Neural cell (in vitro differentiated cells): Measurements from ENCODE around the gene MRGPRE. TPM values are rescaled to one million over a fixed set of nuclear protein-coding genes. Genes with fewer than 3 reads are reported as not detected.

Source experiments
- H2AFZ ChIP-seq: fragments of 200-600, 300-800 bp; sonication (generic), shearing (Covaris generic); 2 replicates; pipeline ENCODE4 v1.6.0; 2014; ENCODE audit warnings: low read depth, mild to moderate bottlenecking, antibody characterized with exemption, low read length, moderate library complexity
- H3F3A ChIP-seq: fragments of 200-600 bp; shearing (Covaris generic); 2 replicates; pipeline ENCODE4 v1.6.1; 2016; ENCODE audit warnings: mild to moderate bottlenecking, moderate library complexity, mixed read lengths, antibody characterized with exemption, low read length; ENCODE audit not compliant: insufficient read depth, poor library complexity, severe bottlenecking
- H3K27ac ChIP-seq: fragments of 200-600, 300-800 bp; sonication (generic), shearing (Covaris generic); 2 replicates; pipeline ENCODE4 v1.5.1; 2014; ENCODE audit warnings: mild to moderate bottlenecking, low read length, moderate library complexity
- H3K27me3 ChIP-seq: fragments of 300-800, 200-600 bp; sonication (generic), shearing (Covaris generic); 2 replicates; pipeline ENCODE4 v1.6.0; 2014; ENCODE audit warnings: mild to moderate bottlenecking, low read depth, low read length, moderate library complexity; ENCODE audit not compliant: insufficient read depth
- H3K36me3 ChIP-seq: fragments of 300-800, 200-600 bp; sonication (generic), shearing (Covaris generic); 2 replicates; pipeline ENCODE4 v1.5.1; 2014; ENCODE audit warnings: mild to moderate bottlenecking, antibody characterized with exemption, low read length, moderate library complexity; ENCODE audit not compliant: insufficient read depth
- H3K4me2 ChIP-seq: fragments of 300-800, 200-600 bp; sonication (generic), shearing (Covaris generic); 2 replicates; pipeline ENCODE4 v1.6.0; 2014; ENCODE audit warnings: mild to moderate bottlenecking, low read length
- H3K4me3 ChIP-seq: fragments of 300-800, 200-600 bp; sonication (generic), shearing (Covaris generic); 2 replicates; pipeline ENCODE4 v1.5.1; 2014; ENCODE audit warnings: mild to moderate bottlenecking, low read length, moderate library complexity
- H3K79me2 ChIP-seq: fragments of 200-600 bp; shearing (Covaris generic); replicated peaks from 2 replicates; pipeline ENCODE4 v1.6.0; 2014; ENCODE audit warnings: mild to moderate bottlenecking, low read length, moderate library complexity; ENCODE audit not compliant: insufficient read depth
- H3K9ac ChIP-seq: fragments of 300-800, 200-600 bp; sonication (generic), shearing (Covaris generic); 2 replicates; pipeline ENCODE4 v1.6.1; 2016; ENCODE audit warnings: mild to moderate bottlenecking, low read length, mixed read lengths
- H3K9me2 ChIP-seq: fragments of 200-600 bp; shearing (Covaris generic); 2 replicates; pipeline ENCODE4 v1.6.1; 2016; ENCODE audit warnings: mild to moderate bottlenecking, low read length, mixed read lengths; ENCODE audit not compliant: insufficient read depth
- H3K9me3 ChIP-seq: fragments of 200-600, 300-800 bp; sonication (generic), shearing (Covaris generic); 2 replicates; pipeline ENCODE4 v1.6.1; 2016; ENCODE audit warnings: mild to moderate bottlenecking, mixed run types, low read length, moderate library complexity, mixed read lengths
- H4K20me1 ChIP-seq: fragments of 200-600 bp; shearing (Covaris generic); 2 replicates; pipeline ENCODE4 v1.6.1; 2016; ENCODE audit warnings: mild to moderate bottlenecking, mixed run types; ENCODE audit not compliant: insufficient read depth
- CTCF ChIP-seq: fragments of 450-650 bp; IDR thresholded peaks from 2 replicates; pipeline ENCODE4 v1.5.1; 2014; ENCODE audit warnings: antibody characterized with exemption, mild to moderate bottlenecking, moderate library complexity; ENCODE audit not compliant: poor library complexity, severe bottlenecking
- EP300 ChIP-seq: fragments of 450-650 bp; conservative IDR thresholded peaks from 2 replicates; pipeline ENCODE4 v1.6.1; 2014; ENCODE audit warnings: antibody characterized with exemption, mild to moderate bottlenecking, moderate library complexity; ENCODE audit not compliant: poor library complexity, severe bottlenecking
- EZH2 ChIP-seq: fragments of 200-600, 300-800 bp; shearing (Covaris generic), sonication (generic); IDR thresholded peaks from 2 replicates; pipeline ENCODE4 v1.6.1; 2014; ENCODE audit warnings: antibody characterized with exemption, low read length, borderline replicate concordance, mild to moderate bottlenecking; ENCODE audit not compliant: insufficient read depth, poor library complexity, severe bottlenecking
- MXI1 ChIP-seq: fragments of 450-650 bp; conservative IDR thresholded peaks from 2 replicates; pipeline ENCODE4 v1.6.1; 2014; ENCODE audit warnings: antibody characterized with exemption, mild to moderate bottlenecking; ENCODE audit not compliant: poor library complexity, severe bottlenecking
- POLR2AphosphoS5 ChIP-seq: IDR thresholded peaks from 2 replicates; pipeline ENCODE4 v1.6.1; 2012
- RAD21 ChIP-seq: fragments of 450-650 bp; conservative IDR thresholded peaks from 2 replicates; pipeline ENCODE4 v1.6.1; 2014; ENCODE audit warnings: antibody characterized with exemption, mild to moderate bottlenecking, moderate library complexity
- SMC3 ChIP-seq: fragments of 450-650 bp; conservative IDR thresholded peaks from 2 replicates; pipeline ENCODE4 v1.6.1; 2014; ENCODE audit warnings: antibody characterized with exemption, mild to moderate bottlenecking, moderate library complexity; ENCODE audit not compliant: poor library complexity
- TAF1 ChIP-seq: IDR thresholded peaks from 2 replicates; pipeline ENCODE4 v1.6.1; 2012; ENCODE audit warnings: low read depth
- polyA plus RNA-seq: library from polyadenylated mRNA; depleted of rRNA; stranded (reverse); fragments of >200 nt; gene quantifications from 2 replicates; pipeline ENCODE4 v1.2.3, GENCODE V29; 2014
- TF ChIP-seq, protein P1 (sequence below): IDR thresholded peaks from 2 replicates; pipeline ENCODE4 v1.6.1; 2012; ENCODE audit warnings: borderline replicate concordance

The MRGPRE gene
- polyA plus RNA-seq, 1 donor from 2014 or later, result 0.28 TPM

- no peak for TF ChIP-seq TAF1
- Histone ChIP-seq H3K79me2 (no peaks in the 10 kb centered on the region), H3F3A (no peaks in the 10 kb centered on the region), H3K4me2 (no peak overlapping the region), H3K9me2 (no peaks in the 10 kb centered on the region), H3K4me3 (no peak overlapping the region), H3K27ac (no peak overlapping the region), H3K36me3 (no peaks in the 10 kb centered on the region), H2AFZ (no peak overlapping the region), H3K9ac (no peak overlapping the region), H4K20me1 (no peaks in the 10 kb centered on the region), H3K9me3 (no peaks in the 10 kb centered on the region), H3K27me3 (no peaks in the 10 kb centered on the region)
Observed at GRCh38 chr11:3215346-3216026, 16.7 kb downstream of the MRGPRE start.

DNA sequence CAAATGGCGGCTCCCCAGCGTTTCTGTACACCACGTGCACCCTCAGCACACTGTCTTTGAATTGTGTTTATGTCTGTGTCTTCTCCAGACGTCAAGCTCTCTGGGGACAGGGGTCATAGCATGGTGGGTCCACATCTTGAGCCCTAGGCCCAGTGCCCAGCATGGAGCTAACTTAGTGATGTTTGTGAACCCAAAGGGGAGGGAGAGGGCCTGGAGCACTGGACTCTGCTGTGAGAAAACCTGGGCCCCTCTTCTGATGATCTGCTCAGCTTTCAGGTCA is 17.9 kb downstream of the MRGPRE start:
- Histone ChIP-seq H3F3A (no peaks in the 10 kb centered on the region), H4K20me1 (no peaks in the 10 kb centered on the region), H3K4me2 (no peak overlapping the region), H3K9me3 (no peaks in the 10 kb centered on the region), H3K79me2 (no peaks in the 10 kb centered on the region), H3K27ac (no peak overlapping the region), H3K27me3 (no peaks in the 10 kb centered on the region), H3K9me2 (no peaks in the 10 kb centered on the region), H3K9ac (no peak overlapping the region), H3K36me3 (no peaks in the 10 kb centered on the region), H3K4me3 (no peak overlapping the region), H2AFZ (no peak overlapping the region)
- TF ChIP-seq TAF1 (no peak), EZH2 (no peak), CTCF (no peak), RAD21 (no peak), POLR2AphosphoS5 (no peak), SMC3 (no peak), EP300 (no peak), MXI1 (no peak)
- TF ChIP-seq, protein P1, sequence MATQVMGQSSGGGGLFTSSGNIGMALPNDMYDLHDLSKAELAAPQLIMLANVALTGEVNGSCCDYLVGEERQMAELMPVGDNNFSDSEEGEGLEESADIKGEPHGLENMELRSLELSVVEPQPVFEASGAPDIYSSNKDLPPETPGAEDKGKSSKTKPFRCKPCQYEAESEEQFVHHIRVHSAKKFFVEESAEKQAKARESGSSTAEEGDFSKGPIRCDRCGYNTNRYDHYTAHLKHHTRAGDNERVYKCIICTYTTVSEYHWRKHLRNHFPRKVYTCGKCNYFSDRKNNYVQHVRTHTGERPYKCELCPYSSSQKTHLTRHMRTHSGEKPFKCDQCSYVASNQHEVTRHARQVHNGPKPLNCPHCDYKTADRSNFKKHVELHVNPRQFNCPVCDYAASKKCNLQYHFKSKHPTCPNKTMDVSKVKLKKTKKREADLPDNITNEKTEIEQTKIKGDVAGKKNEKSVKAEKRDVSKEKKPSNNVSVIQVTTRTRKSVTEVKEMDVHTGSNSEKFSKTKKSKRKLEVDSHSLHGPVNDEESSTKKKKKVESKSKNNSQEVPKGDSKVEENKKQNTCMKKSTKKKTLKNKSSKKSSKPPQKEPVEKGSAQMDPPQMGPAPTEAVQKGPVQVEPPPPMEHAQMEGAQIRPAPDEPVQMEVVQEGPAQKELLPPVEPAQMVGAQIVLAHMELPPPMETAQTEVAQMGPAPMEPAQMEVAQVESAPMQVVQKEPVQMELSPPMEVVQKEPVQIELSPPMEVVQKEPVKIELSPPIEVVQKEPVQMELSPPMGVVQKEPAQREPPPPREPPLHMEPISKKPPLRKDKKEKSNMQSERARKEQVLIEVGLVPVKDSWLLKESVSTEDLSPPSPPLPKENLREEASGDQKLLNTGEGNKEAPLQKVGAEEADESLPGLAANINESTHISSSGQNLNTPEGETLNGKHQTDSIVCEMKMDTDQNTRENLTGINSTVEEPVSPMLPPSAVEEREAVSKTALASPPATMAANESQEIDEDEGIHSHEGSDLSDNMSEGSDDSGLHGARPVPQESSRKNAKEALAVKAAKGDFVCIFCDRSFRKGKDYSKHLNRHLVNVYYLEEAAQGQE, result no peak
